Cardiac muscle cell (in vitro differentiated cells and primary cell): Measurements from ENCODE around the gene ITFG1. TPM values are rescaled to one million over a fixed set of nuclear protein-coding genes. Genes with fewer than 3 reads are reported as not detected.
A peak's percentile ranks its signal among the peaks of the same experiment; 100 is the strongest.

ENCODE experiments used
- DNase-seq, 2 donors: peaks; one replicate each; pipeline versions ENCODE4 v3.0.0 to v3.0.0-alpha.2; 2010 to 2017; ENCODE audit warnings: low read depth in 1 of 2, low spot score in 1 of 2
- H3K27ac ChIP-seq: fragments of 200-600 bp; sonication (generic); 2 replicates; pipeline ENCODE4 v1.5.1; 2016
- H3K27me3 ChIP-seq: fragments of 200-600 bp; sonication (generic); 2 replicates; pipeline ENCODE4 v1.6.0; 2016; ENCODE audit warnings: control low read depth
- H3K36me3 ChIP-seq: fragments of 200-600 bp; sonication (generic); 2 replicates; pipeline ENCODE4 v1.5.1; 2016; ENCODE audit warnings: control low read depth
- H3K4me1 ChIP-seq: fragments of 200-600 bp; sonication (generic); 2 replicates; pipeline ENCODE4 v1.8.1; 2017; ENCODE audit warnings: low read depth, mild to moderate bottlenecking, mixed run types
- H3K4me3 ChIP-seq: fragments of 200-600 bp; sonication (generic); 2 replicates; pipeline ENCODE4 v1.5.1; 2016; ENCODE audit warnings: mild to moderate bottlenecking
- H3K9me3 ChIP-seq: fragments of 200-600 bp; sonication (generic); 2 replicates; pipeline ENCODE4 v1.5.1; 2017; ENCODE audit warnings: low read depth, mild to moderate bottlenecking, control low read depth
- CTCF ChIP-seq: IDR thresholded peaks from 2 replicates; pipeline ENCODE4 v1.5.1; 2012; ENCODE audit warnings: low read depth, mild to moderate bottlenecking, low read length
- polyA plus RNA-seq: library from polyadenylated mRNA; unstranded; fragments of >200 nt; fragmentation: Nextera tagmentation; extraction: Ambion mirVana; gene quantifications from 2 replicates; pipeline ENCODE4 v1.2.1, GENCODE V29; 2016
- total RNA-seq: library from RNA; depleted of rRNA; stranded (reverse); fragments of >200 nt; gene quantifications from 2 replicates; pipeline ENCODE4 v1.2.3, GENCODE V29; 2016

Gene ITFG1
- total and polyA plus RNA-seq, 2 experiments from 2014 or later = 44.5 to 118 TPM

- peak overlapping the region; percentile 91 for H3K27ac ChIP-seq
- no peaks in the 10 kb centered on the region for H3K9me3 ChIP-seq
- H3K36me3 ChIP-seq = no peaks in the 10 kb centered on the region
- H3K4me1 ChIP-seq = peaks cover 77% of the 10 kb centered on the region
- no peaks in the 10 kb centered on the region for H3K27me3 ChIP-seq
- H3K4me3 ChIP-seq = peak overlapping the region; percentile 9
- no peak for DNase-seq
- no peak for TF ChIP-seq CTCF
These were observed 3.1 kb upstream of the ITFG1 start for GRCh38 chr16:47463771-47464624.

GRCh38 chr16:47461598-47462266 lies 869 bp upstream of the ITFG1 start:
- Histone ChIP-seq H3K27ac (peak overlapping the region; percentile 100), H3K27me3 (no peaks in the 10 kb centered on the region)
- peak; percentile 38 to 60 for DNase-seq

GRCh38 chr16:47460359-47460710 lies 528 bp downstream of the ITFG1 start:
- DNase-seq = no peak
- no peak for TF ChIP-seq CTCF
- peak overlapping the region; percentile 100 for H3K27ac ChIP-seq

More at GRCh38 chr16:47461598-47462266, 869 bp upstream of the ITFG1 start:
- Histone ChIP-seq H3K4me3 (peak overlapping the region; percentile 83), H3K4me1 (peaks cover 69% of the 10 kb centered on the region), H3K36me3 (no peaks in the 10 kb centered on the region), H3K9me3 (no peaks in the 10 kb centered on the region)
- no peak for TF ChIP-seq CTCF

GRCh38 chr16:47459603-47460002 lies 1.3 kb downstream of the ITFG1 start:
- H3K27me3 ChIP-seq = no peaks in the 10 kb centered on the region

More at GRCh38 chr16:47460359-47460710, 528 bp downstream of the ITFG1 start:
- H3K27me3 ChIP-seq = no peaks in the 10 kb centered on the region
- no peaks in the 10 kb centered on the region for H3K9me3 ChIP-seq
- H3K36me3 ChIP-seq = no peaks in the 10 kb centered on the region
- H3K4me3 ChIP-seq = peak overlapping the region; percentile 83
- H3K4me1 ChIP-seq = peaks cover 55% of the 10 kb centered on the region

GRCh38 chr16:47458331-47458730 lies 2.5 kb downstream of the ITFG1 start:
- Histone ChIP-seq H3K4me3 (no peak overlapping the region), H3K36me3 (peaks cover 5% of the 10 kb centered on the region), H3K9me3 (no peaks in the 10 kb centered on the region), H3K27ac (peak overlapping the region; percentile 67), H3K27me3 (no peaks in the 10 kb centered on the region), H3K4me1 (peaks cover 35% of the 10 kb centered on the region)
- DNase-seq = no peak
- TF ChIP-seq CTCF = no peak

More at GRCh38 chr16:47459603-47460002, 1.3 kb downstream of the ITFG1 start:
- H3K4me1 ChIP-seq = peaks cover 47% of the 10 kb centered on the region
- H3K9me3 ChIP-seq = no peaks in the 10 kb centered on the region
- H3K27ac ChIP-seq = peak overlapping the region; percentile 100
- no peak for DNase-seq
- no peaks in the 10 kb centered on the region for H3K36me3 ChIP-seq
- peak overlapping the region; percentile 83 for H3K4me3 ChIP-seq
- no peak for TF ChIP-seq CTCF
